GM20000 (cell line): ENCODE measurements around the gene GUCY1A2.

Experiments used
- DNase-seq: peaks from one replicate; pipeline ENCODE4 v3.0.0; 2012; ENCODE audit warnings: low spot score
- CTCF ChIP-seq: IDR thresholded peaks from 2 replicates; pipeline ENCODE4 v1.5.1; 2012; ENCODE audit warnings: mild to moderate bottlenecking, control low read depth; ENCODE audit errors: extremely low read depth, missing control alignments

Gene GUCY1A2

GRCh38 chr11:106748059-106748458, 270.2 kb downstream of the GUCY1A2 start:
- no peak for TF ChIP-seq CTCF
- DNase-seq: no peak

- DNase-seq: no peak
- TF ChIP-seq CTCF: no peak
These were observed 272.3 kb downstream of the GUCY1A2 start for GRCh38 chr11:106745941-106746340.

GRCh38 chr11:106733635-106734034, 284.6 kb downstream of the GUCY1A2 start:
- no peak for TF ChIP-seq CTCF
- no peak for DNase-seq

- no peak for TF ChIP-seq CTCF
- no peak for DNase-seq
These were observed 289.4 kb downstream of the GUCY1A2 start for GRCh38 chr11:106728859-106729258.

GRCh38 chr11:106728379-106728778, 289.9 kb downstream of the GUCY1A2 start:
- DNase-seq: no peak
- TF ChIP-seq CTCF: no peak

GRCh38 chr11:106727256-106727655, 291.0 kb downstream of the GUCY1A2 start:
- TF ChIP-seq CTCF: no peak
- no peak for DNase-seq

GRCh38 chr11:106724293-106724892, 293.9 kb downstream of the GUCY1A2 start:
- no peak for TF ChIP-seq CTCF
- no peak for DNase-seq
